Left cardiac atrium (tissue), 4 donors: ENCODE measurements around the gene ADCY10. TPM values are rescaled to one million over a fixed set of nuclear protein-coding genes. Genes with fewer than 3 reads are reported as not detected.
"Not testable (repeated sequence)": the region's sequence is repeated elsewhere in the genome, so short reads cannot be mapped to it uniquely, and the experiment has no call there.

Experiments
- ATAC-seq, 2 donors: fragments of 200-7000 bp; cut with Tn5 transposase; one replicate each; pipeline ENCODE4 v1.9.1; 2020; ENCODE audit warnings: mild to moderate bottlenecking in 2 of 2, moderate library complexity in 2 of 2
- DNase-seq: peaks from one replicate; pipeline ENCODE4 v3.0.0-alpha.2; 2020
- intact Hi-C, 2 donors: fragments of 100-400 bp; cut with DNase I; formaldehyde crosslinking; loops; one replicate each; pipeline versions ENCODE4 v1.14.1 to v1.15.1; 2022 to 2023
- total RNA-seq, 2 donors: library from RNA; stranded (reverse); fragmentation: NEBNext Ultra II Directional; extraction: Animal tissue kit (Norgen Biotek cat#: 25700); gene quantifications; one replicate each; pipeline ENCODE4 v1.2.1, GENCODE V29; 2021
- donor health status: DM: no; HTN: yes; CAD: no.
- donor health status: DM: no; HTN: yes; CAD: no; lungs with severe emphysema.
- donor health status: DM: yes; HTN: yes; CAD: no.
- donor health status: Dilated cardiomyopathy.

Gene ADCY10
- total RNA-seq, 2 donors from 2014 or later, result 0.06 to 0.21 TPM

- ATAC-seq (no peak), DNase-seq (no peak)
- intact Hi-C loops, result loop anchor here in 1 of 2 donors (10.0 kb wide), 1 partner anchor 99 kb away; no protein-coding TSS in a partner anchor
Observed at GRCh38 chr1:167826127-167826526, 87.8 kb downstream of the ADCY10 start.

- intact Hi-C loops, result loop anchor here in 1 of 2 donors (10.0 kb wide), 1 partner anchor 99 kb away; no protein-coding TSS in a partner anchor
- DNase-seq, result no peak
- ATAC-seq, result no peak
Observed at GRCh38 chr1:167825419-167826079, 88.4 kb downstream of the ADCY10 start.

- intact Hi-C loops, result loop anchor here in 1 of 2 donors (10.0 kb wide), 1 partner anchor 101 kb away; no protein-coding TSS in a partner anchor
- DNase-seq (no peak), ATAC-seq (no peak)
Observed at GRCh38 chr1:167824163-167824794, 89.7 kb downstream of the ADCY10 start.

GRCh38 chr1:167821969-167822685, 91.8 kb downstream of the ADCY10 start:
- intact Hi-C loops, result loop anchor here in 1 of 2 donors (10.0 kb wide), 1 partner anchor 103 kb away; no protein-coding TSS in a partner anchor
- ATAC-seq, result no peak
- no peak for DNase-seq

GRCh38 chr1:167821356-167821685, 92.6 kb downstream of the ADCY10 start:
- DNase-seq, result no peak
- intact Hi-C loops, result loop anchor here in 1 of 2 donors (10.0 kb wide), 1 partner anchor 103 kb away; no protein-coding TSS in a partner anchor
- no peak for ATAC-seq

GRCh38 chr1:167820684-167821355, 93.1 kb downstream of the ADCY10 start:
- ATAC-seq (peak in 1 of 2 donors; percentile 9), DNase-seq (no peak)
- intact Hi-C loops, result loop anchor here in 1 of 2 donors (10.0 kb wide), 1 partner anchor 104 kb away; no protein-coding TSS in a partner anchor

- peak; percentile 87 for DNase-seq
- intact Hi-C loops, result loop anchor here in 1 of 2 donors (10.0 kb wide), 1 partner anchor 105 kb away; no protein-coding TSS in a partner anchor
- peak; percentile 98 for ATAC-seq
Observed at GRCh38 chr1:167819849-167820683, 93.9 kb downstream of the ADCY10 start.

GRCh38 chr1:167815650-167816049, 98.3 kb downstream of the ADCY10 start:
- intact Hi-C loops, result no loop called here
- no peak for ATAC-seq

GRCh38 chr1:167812972-167813371, 101.0 kb downstream of the ADCY10 start:
- DNase-seq (no peak), ATAC-seq (no peak)
- intact Hi-C loops, result no loop called here

More at GRCh38 chr1:167815650-167816049, 98.3 kb downstream of the ADCY10 start:
- DNase-seq, result no peak

GRCh38 chr1:167808690-167809089, 105.2 kb downstream of the ADCY10 start:
- no peak for ATAC-seq
- intact Hi-C loops, result loop anchor here in 1 of 2 donors (10.0 kb wide), 1 partner anchor 204 kb away; no protein-coding TSS in a partner anchor
- DNase-seq, result no peak

- ATAC-seq (no peak), DNase-seq (no peak)
- intact Hi-C loops, result loop anchor here in 1 of 2 donors (10.0 kb wide), 1 partner anchor 203 kb away; no protein-coding TSS in a partner anchor
Observed at GRCh38 chr1:167808104-167808503, 105.8 kb downstream of the ADCY10 start.

- ATAC-seq, DNase-seq: not testable (repeated sequence)
- intact Hi-C loops, result loop anchor here in 1 of 2 donors (10.0 kb wide), 1 partner anchor 202 kb away; no protein-coding TSS in a partner anchor
Observed at GRCh38 chr1:167806676-167807075, 107.3 kb downstream of the ADCY10 start.

GRCh38 chr1:167806235-167806634, 107.7 kb downstream of the ADCY10 start:
- intact Hi-C loops, result loop anchor here in 1 of 2 donors (10.0 kb wide), 1 partner anchor 201 kb away; no protein-coding TSS in a partner anchor
- ATAC-seq, result not testable (repeated sequence)

GRCh38 chr1:167805041-167805556, 108.8 kb downstream of the ADCY10 start:
- DNase-seq, result no peak
- intact Hi-C loops, result loop anchor here in 1 of 2 donors (10.0 kb wide), 1 partner anchor 200 kb away; no protein-coding TSS in a partner anchor
- ATAC-seq, result no peak

More at GRCh38 chr1:167806235-167806634, 107.7 kb downstream of the ADCY10 start:
- not testable (repeated sequence) for DNase-seq

- intact Hi-C loops, result loop anchor here in 1 of 2 donors (2.0 to 10.0 kb wide), 2 partner anchors 83 to 199 kb away; partner anchors contain the start of gene MPZL1
- ATAC-seq (peak; percentile 96), DNase-seq (peak; percentile 95)
Observed at GRCh38 chr1:167803358-167804207, 110.4 kb downstream of the ADCY10 start.

- ATAC-seq, result no peak
- intact Hi-C loops, result loop anchor here in 1 of 2 donors (2.0 to 10.0 kb wide), 2 partner anchors 81 to 197 kb away; partner anchors contain the start of gene MPZL1
Observed at GRCh38 chr1:167802235-167802634, 111.7 kb downstream of the ADCY10 start.

More at GRCh38 chr1:167802235-167802634, 111.7 kb downstream of the ADCY10 start:
- DNase-seq, result no peak
